HG02885 (cell line): ENCODE measurements around the gene LMBR1L.
"Not testable (repeated sequence)": the region's sequence is repeated elsewhere in the genome, so short reads cannot be mapped to it uniquely, and the experiment has no call there.

Experiments
- ATAC-seq: cut with Tn5 transposase; IDR thresholded peaks from one replicate; pipeline ENCODE4 v1.9.1; 2021; ENCODE audit warnings: mild to moderate bottlenecking; ENCODE audit not compliant: unreplicated experiment, poor library complexity

The LMBR1L gene

DNA sequence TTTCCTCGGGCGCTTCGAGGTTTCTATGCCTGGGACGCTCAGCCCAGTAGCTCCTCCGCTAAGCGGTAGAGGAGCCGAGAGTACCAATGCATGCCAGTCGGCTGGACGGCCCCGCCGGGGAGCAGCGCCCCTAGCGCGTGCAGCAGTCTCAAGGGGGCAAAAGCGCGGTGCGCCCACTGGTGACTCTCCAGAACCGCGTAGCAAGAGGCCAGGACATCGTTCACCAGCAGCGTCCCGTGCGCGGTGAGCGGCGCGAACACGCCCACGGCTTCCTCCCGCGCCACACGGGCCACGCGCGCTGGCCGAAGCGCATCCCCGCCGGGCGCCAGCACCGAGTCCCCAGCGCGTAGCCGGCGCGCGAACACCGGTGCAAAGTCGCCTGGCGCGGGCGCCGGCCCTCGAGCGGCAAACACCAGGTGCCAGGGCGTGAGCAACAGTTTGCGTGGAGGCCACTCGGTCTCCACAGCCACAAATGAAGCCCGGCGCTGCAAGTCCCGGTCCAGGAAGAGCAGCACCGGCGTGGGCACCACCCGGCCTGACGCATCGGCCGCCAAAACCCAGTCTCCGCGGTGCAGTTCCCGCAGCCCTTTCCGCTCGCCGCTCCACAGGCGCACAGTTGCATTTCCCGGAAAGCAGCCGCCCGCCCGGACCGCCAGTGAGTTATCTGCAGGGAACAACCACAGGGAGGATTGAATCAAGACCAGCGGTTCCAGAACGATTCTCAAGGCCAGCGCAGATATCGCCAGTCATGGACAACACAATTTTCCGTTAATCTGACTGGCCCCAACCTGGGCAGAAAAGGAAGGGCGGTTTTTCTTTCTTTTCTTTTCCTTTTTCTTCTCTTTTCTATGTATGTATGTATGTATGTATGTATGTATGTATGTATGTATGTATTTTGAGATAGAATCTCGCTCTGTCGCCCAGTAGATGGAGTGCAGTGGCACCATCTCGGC is 20.6 kb downstream of the LMBR1L start:
- no peak for ATAC-seq

DNA sequence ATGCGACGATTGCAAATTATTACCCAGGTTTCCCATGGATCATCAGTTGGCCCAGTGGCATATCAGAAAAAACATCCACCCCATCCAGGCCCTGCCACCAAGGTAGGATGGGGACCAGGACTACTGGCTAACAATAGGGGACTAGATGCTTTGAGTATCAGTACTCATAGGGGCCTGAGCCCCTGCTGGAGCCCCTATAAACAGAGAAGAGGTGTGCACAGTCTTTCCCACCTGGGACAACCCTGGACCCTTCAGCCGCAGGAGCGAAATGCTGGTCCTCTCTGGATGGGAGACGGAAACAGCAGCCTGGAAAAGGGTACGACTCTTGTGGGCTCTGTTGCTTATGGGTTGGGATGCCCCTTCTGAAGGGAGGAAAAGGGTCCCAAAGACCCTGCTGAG is 21.7 kb downstream of the LMBR1L start:
- ATAC-seq = no peak

DNA sequence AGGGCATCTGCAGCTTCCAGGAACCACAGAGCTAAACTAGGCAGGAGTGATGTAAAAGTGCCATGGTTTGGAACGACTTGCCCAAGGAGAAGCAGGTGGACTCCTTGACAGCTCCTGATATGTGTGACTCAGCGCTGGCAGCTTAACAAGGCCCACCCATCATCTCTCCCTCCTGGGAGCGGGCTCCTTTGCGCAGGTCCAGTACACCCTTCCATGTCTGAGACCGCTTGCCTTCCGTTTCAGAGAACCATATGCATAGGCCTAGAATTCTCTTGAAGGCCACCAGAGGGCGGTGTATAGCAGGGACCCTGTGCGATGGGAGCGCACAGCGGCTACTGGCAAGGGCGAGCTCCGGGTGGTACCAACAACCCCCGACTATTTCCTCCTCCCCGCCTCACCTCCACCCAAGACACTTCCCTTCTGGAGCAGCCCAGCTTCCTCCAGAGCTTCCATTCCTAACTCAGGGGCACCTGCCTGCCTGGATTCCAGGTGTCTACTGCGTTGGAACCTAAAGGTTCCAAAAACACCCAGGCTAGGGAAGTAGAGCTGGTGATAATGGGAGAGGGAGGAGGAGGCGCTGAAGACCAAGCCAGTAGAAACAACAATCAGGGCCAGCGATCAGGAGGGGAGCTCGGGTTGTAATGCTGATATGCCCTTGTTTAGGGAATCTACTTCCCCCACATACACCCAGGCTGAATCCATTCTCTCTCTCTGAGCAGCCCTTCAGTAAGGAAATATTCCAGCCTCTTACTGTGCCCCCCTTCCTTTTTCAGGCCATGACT is 22.3 kb downstream of the LMBR1L start:
- ATAC-seq = peak; percentile 89

GRCh38 chr12:49086116-49086515 is 24.5 kb downstream of the LMBR1L start:
- ATAC-seq = no peak

GRCh38 chr12:49084438-49084837 is 26.2 kb downstream of the LMBR1L start:
- no peak for ATAC-seq

DNA sequence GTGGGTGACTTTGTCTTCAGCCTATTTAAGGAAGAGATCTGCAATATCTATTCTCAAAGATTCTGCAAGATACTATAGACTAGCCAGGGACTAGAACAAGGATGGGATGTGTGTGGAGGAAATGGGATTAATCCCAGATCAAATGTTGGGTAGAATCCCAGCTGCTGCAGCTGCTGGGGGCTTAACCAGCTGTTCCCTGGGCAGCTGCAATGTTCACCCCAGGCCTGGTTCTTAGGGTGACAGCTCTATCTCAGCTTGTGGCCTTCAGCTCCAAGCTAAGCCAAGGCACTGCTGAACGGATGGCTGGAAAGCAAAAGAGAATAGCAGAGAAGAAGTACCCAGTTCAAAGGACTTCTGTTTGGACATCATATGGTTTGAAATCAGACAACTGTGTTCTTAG is 30.9 kb downstream of the LMBR1L start:
- ATAC-seq = no peak

- ATAC-seq = no peak
Observed at GRCh38 chr12:49070971-49071370, 39.7 kb downstream of the LMBR1L start.

DNA sequence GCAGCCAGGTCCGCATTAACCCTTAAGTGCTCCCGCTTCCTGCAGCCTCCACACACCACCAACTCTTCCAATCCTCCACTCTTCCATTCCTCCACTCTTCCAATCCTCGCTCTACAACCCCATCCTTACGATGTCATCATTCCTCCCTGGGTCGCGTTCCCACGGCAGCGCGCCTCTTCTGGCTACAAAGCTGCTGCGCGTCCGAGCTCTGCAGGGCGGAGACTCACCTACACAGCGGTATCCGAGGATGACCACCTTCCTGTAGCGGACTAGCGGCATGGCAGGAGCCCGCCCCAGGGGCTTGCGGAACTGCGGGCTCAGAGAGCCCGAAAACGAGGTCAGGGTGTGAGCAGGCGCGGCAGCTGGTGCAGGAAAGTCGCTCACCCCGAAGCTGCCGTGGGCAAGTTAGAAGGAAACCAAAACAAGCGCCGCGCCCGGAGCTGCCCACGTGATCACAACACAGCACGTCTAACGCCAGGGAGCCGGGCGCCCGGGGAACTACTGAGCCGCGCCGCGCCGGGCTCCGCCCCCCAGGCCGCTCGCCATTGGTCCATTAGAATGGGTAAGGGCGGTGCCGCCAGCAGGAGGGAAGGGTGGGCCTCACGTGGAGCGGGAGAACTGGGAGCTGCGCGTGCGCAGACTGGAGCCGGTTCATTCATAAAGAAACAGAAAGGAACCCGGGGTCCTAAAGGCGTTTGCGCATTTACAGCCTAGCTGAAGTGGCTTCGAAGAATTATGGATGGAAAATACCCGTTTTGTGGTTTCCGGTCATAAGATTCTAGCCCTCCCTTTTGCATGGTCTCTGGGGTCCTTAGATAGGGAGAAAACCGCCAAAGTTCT is 40.9 kb downstream of the LMBR1L start, which contains the start of gene RHEBL1:
RHEBL1 (minus strand) TSS at position 473 of the 840 bp plus-strand sequence; CDS start at position 279, 194 bp downstream.
- ATAC-seq = peak; percentile 99

DNA sequence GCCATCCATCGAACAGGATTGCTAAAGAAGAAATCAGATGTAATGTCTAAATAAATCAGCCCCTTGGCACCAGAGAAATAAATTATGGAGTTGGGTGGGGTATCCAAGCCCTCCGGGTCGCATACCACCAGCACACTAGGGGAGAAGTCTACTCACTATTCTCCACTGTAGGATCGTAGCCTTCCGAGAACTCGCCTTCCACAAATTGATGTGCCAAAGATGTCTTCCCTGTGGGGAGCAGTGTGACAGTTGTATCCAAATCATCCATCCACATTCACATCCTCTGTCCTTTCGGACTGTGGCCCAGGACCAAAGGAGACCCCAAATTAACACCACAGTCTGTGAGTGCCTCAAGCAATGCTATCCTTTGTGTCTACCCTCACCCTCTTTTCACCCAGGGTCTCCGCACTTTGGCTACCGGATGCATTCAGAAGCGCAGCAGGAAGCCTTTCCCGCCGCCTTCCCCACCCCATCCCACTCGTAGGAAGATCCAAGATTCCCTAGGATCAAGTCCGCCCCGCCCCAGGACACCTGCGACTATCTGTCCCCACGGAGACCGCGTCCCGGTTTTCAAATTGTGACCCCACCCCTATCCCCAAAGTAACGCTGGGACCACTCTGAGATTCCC is 41.7 kb downstream of the LMBR1L start:
- ATAC-seq = no peak

DNA sequence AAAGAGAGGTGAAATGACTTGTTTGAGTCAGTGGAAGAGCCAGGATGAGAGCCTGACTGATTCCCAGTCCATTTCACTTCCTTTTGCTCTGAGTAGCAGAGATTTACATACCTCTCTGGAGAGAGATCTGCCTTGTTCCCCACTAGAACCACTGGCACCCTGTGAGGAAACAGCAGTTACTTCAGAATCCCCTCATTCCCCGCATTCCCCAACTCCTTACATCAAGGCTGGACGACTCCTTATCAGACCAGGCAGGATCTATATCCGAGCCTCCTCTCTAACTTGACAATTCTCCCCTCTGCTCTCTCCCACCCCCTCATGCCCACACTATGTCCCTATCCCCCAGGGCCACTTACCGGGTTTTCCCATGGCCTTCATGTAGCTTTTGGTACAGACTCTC is 44.5 kb downstream of the LMBR1L start:
- no peak for ATAC-seq

GRCh38 chr12:49064767-49065152 is 45.9 kb downstream of the LMBR1L start:
- no peak for ATAC-seq

DNA sequence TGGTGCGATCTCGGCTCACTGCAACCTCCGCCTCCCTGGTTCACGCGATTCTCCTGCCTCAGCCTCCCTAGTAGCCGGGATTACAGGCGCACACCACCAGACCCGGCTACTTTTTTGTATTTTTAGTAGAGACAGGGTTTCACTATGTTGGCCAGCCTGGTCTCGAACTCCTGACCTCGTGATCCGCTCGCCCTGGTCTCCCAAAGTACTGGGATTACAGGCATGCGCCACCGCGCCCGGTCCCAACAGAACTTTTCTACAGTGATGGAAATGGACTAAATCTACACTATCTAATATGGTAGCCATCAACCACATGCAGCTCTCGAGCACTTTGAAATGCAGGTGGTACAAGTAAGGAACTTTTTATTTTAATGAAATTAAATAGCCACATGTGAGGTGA is 48.7 kb downstream of the LMBR1L start:
- ATAC-seq = not testable (repeated sequence)

- ATAC-seq = peak; percentile 11
Observed at GRCh38 chr12:49061157-49061650, 49.4 kb downstream of the LMBR1L start.

DNA sequence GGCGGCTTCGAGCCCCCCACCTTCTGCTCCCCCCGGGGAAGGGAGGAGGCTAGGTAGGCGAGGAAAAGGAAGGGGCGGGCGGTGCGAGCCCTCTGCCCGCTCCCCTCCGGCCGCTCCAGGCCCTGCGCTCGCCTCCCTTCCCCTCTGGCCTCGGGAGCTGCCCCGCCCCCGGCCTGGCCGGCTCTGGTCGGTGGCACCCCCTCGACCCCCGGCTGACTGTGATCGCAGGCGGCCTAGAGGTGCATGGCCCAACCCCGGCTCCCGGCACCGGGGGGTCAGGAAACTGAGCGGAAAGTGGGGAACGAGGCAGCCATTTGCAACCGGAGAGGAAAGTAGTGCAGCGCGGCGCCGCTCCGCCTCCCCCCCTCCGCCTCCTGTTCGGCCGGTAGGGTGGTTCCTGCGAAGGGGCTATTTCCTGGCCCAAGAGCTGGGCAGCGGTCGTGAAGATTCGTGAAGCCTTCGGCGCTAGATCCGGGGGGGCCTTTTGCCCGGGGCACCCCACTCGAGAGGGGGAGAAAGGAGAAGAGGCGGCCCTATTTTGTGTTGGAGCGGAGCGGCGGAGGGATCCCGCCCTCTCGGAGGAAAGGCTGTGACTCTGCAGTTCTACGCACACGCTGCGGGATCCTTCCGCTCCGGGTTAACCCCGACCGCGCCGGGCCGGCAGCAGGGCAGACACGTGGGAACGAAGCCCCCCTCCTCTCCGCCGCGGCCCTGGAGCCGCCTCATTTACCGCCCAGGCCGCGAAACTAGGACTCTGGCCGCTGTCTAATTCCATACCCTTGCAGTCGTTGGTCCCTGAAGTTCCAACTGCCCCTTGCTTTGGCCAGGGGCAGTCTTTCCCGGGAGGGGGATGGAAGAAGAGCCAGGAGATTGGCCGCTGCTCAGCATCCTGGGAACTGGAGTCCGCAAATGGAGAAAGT is 50.1 kb downstream of the LMBR1L start, which contains the start of gene KMT2D:
KMT2D (minus strand) TSS at position 558 of the 920 bp plus-strand sequence. CDS start 5,470 bp downstream, outside the sequence.
- ATAC-seq = peak; percentile 47

- ATAC-seq = peak; percentile 14
Observed at GRCh38 chr12:49059299-49060171, 51.1 kb downstream of the LMBR1L start.

DNA sequence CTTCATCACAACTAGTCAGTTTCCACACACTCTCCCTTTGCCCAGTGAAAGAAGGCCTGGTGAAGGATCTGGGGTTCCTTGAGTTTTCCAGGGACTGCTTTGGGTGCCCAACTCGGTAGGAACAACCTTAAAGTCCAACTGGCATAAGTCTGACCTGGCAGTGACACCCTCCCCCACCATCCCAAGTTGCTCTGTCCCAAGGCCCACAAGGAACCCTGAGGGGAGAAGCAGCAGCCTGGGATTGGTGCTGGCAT is 51.7 kb downstream of the LMBR1L start:
- no peak for ATAC-seq

- no peak for ATAC-seq
Observed at GRCh38 chr12:49058366-49059044, 52.1 kb downstream of the LMBR1L start.
